Measurements from ENCODE around the gene HIRA.
"Not testable (repeated sequence)": the region's sequence is repeated elsewhere in the genome, so short reads cannot be mapped to it uniquely, and the experiment has no call there.

Gene HIRA

GRCh38 chr22:19387575-19387974 lies 44.0 kb downstream of the HIRA start:
- no peak for DNase-seq (ENCODE audit: low read depth in 2 of 3, low spot score in 2 of 3)

- DNase-seq (ENCODE audit: low read depth in 2 of 3, low spot score in 2 of 3), result no peak
Measured at GRCh38 chr22:19387038-19387437, 44.5 kb downstream of the HIRA start.

GRCh38 chr22:19386248-19386647 lies 45.3 kb downstream of the HIRA start:
- DNase-seq (ENCODE audit: low read depth in 2 of 3, low spot score in 2 of 3), result no peak

GRCh38 chr22:19385221-19385906 lies 46.2 kb downstream of the HIRA start:
- no peak for DNase-seq (ENCODE audit: low read depth in 2 of 3, low spot score in 2 of 3)

GRCh38 chr22:19383292-19383691 lies 48.2 kb downstream of the HIRA start:
- DNase-seq (ENCODE audit: low read depth in 2 of 3, low spot score in 2 of 3), result no peak

- no peak for DNase-seq (ENCODE audit: low read depth in 2 of 3, low spot score in 2 of 3)
Measured at GRCh38 chr22:19382240-19382639, 49.3 kb downstream of the HIRA start.

- DNase-seq (ENCODE audit: low read depth in 2 of 3, low spot score in 2 of 3), result no peak
Measured at GRCh38 chr22:19378344-19378674, 53.2 kb downstream of the HIRA start.

- no peak for DNase-seq (ENCODE audit: low read depth in 2 of 3, low spot score in 2 of 3)
Measured at GRCh38 chr22:19377565-19378343, 53.8 kb downstream of the HIRA start.

- DNase-seq (ENCODE audit: low read depth in 2 of 3, low spot score in 2 of 3), result no peak
Measured at GRCh38 chr22:19376971-19377370, 54.6 kb downstream of the HIRA start.

GRCh38 chr22:19376247-19376646 lies 55.3 kb downstream of the HIRA start:
- no peak for DNase-seq (ENCODE audit: low read depth in 2 of 3, low spot score in 2 of 3)

- DNase-seq (ENCODE audit: low read depth in 2 of 3, low spot score in 2 of 3), result no peak
Measured at GRCh38 chr22:19375435-19375834, 56.1 kb downstream of the HIRA start.

GRCh38 chr22:19374410-19374809 lies 57.1 kb downstream of the HIRA start:
- DNase-seq (ENCODE audit: low read depth in 2 of 3, low spot score in 2 of 3), result no peak

- no peak for DNase-seq (ENCODE audit: low read depth in 2 of 3, low spot score in 2 of 3)
Measured at GRCh38 chr22:19373450-19373849, 58.1 kb downstream of the HIRA start.

GRCh38 chr22:19371893-19372292 lies 59.6 kb downstream of the HIRA start:
- DNase-seq (ENCODE audit: low read depth in 2 of 3, low spot score in 2 of 3), result no peak

- DNase-seq (ENCODE audit: low read depth in 2 of 3, low spot score in 2 of 3), result no peak
Measured at GRCh38 chr22:19368876-19369275, 62.7 kb downstream of the HIRA start.

GRCh38 chr22:19367763-19368367 lies 63.7 kb downstream of the HIRA start:
- DNase-seq (ENCODE audit: low read depth in 2 of 3, low spot score in 2 of 3), result no peak

- not testable (repeated sequence) for DNase-seq (ENCODE audit: low read depth in 2 of 3, low spot score in 2 of 3)
Measured at GRCh38 chr22:19363541-19363940, 68.0 kb downstream of the HIRA start.

GRCh38 chr22:19361501-19362103 lies 69.9 kb downstream of the HIRA start:
- no peak for DNase-seq (ENCODE audit: low read depth in 2 of 3, low spot score in 2 of 3)

GRCh38 chr22:19360862-19361261 lies 70.7 kb downstream of the HIRA start:
- no peak for DNase-seq (ENCODE audit: low read depth in 2 of 3, low spot score in 2 of 3)

GRCh38 chr22:19360300-19360792 lies 71.2 kb downstream of the HIRA start:
- DNase-seq (ENCODE audit: low read depth in 2 of 3, low spot score in 2 of 3), result no peak

- DNase-seq (ENCODE audit: low read depth in 2 of 3, low spot score in 2 of 3), result no peak
Measured at GRCh38 chr22:19359554-19360299, 71.8 kb downstream of the HIRA start.

Data from activated CD8-positive, alpha-beta memory T cell treated with anti-CD3 and anti-CD28 coated beads for 48 hours (primary cell).